H1 (cell line): ENCODE measurements around the gene PRSS21. TPM values are rescaled to one million over a fixed set of nuclear protein-coding genes. Genes with fewer than 3 reads are reported as not detected.

Source experiments
- CTCF ChIA-PET: fragments of 300-600 bp; sonication (Branson Sonifier 250); formaldehyde crosslinking; loops from one replicate; lab custom pipeline; 2021; ENCODE audit not compliant: partially characterized antibody; lab: Charles Lee
- POLR2A ChIA-PET: fragments of 300-600 bp; sonication (Branson Sonifier 250); formaldehyde crosslinking; loops from one replicate; lab custom pipeline; 2021; ENCODE audit warnings: inconsistent platforms; ENCODE audit not compliant: partially characterized antibody; lab: Charles Lee
- DNase-seq, 2 experiments: peaks; one replicate each; pipeline versions ENCODE4 v3.0.0 to v3.0.0-alpha.2; 2010 to 2022; ENCODE audit warnings: low spot score in 2 of 2, low read depth in 1 of 2, mixed read lengths in 1 of 2
- FAIRE-seq: peaks from 2 replicates; lab custom pipeline; 2011; peaks lifted over from hg19 to GRCh38; lab: Jason Lieb, UNC
- H2AFZ ChIP-seq: 2 replicates; pipeline ENCODE4 v1.8.1; 2012; ENCODE audit warnings: low read length, inconsistent platforms
- H2AK5ac ChIP-seq: 2 replicates; pipeline ENCODE4 v1.6.1; 2013; ENCODE audit warnings: low read depth, low read length
- H2BK120ac ChIP-seq: replicated peaks from 2 replicates; pipeline ENCODE3; 2013; ENCODE audit warnings: low read depth, low read length, inconsistent platforms
- H2BK12ac ChIP-seq: 2 replicates; pipeline ENCODE4 v1.6.1; 2013; ENCODE audit warnings: low read depth, low read length
- H2BK15ac ChIP-seq: 2 replicates; pipeline ENCODE4 v1.6.1; 2013; ENCODE audit warnings: low read length
- H2BK20ac ChIP-seq: 2 replicates; pipeline ENCODE4 v1.6.1; 2013; ENCODE audit warnings: low read length
- H2BK5ac ChIP-seq: 2 replicates; pipeline ENCODE4 v1.6.1; 2013; ENCODE audit warnings: low read depth, low read length
- H3K14ac ChIP-seq: 2 replicates; pipeline ENCODE4 v1.6.1; 2013; ENCODE audit warnings: inconsistent platforms; ENCODE audit not compliant: insufficient read length
- H3K18ac ChIP-seq: 2 replicates; pipeline ENCODE4 v1.6.1; 2013; ENCODE audit warnings: low read length; ENCODE audit errors: extremely low read depth
- H3K23ac ChIP-seq: 2 replicates; pipeline ENCODE4 v1.6.1; 2013; ENCODE audit warnings: inconsistent platforms; ENCODE audit not compliant: insufficient read length
- H3K23me2 ChIP-seq: 2 replicates; pipeline ENCODE4 v1.6.1; 2013; ENCODE audit warnings: low read depth, low read length
- H3K27ac ChIP-seq: 2 replicates; pipeline ENCODE4 v1.6.1; 2011; ENCODE audit warnings: low read depth, low read length, inconsistent platforms
- H3K27me3 ChIP-seq, 4 experiments: replicated peaks in 1 of 4; 1 replicate in 1 of 4; 2 replicates in 3 of 4; pipeline versions ENCODE4 v1.6.1 to v1.8.1; 2011 to 2013; ENCODE audit warnings: low read length in 3 of 4, mild to moderate bottlenecking in 3 of 4, inconsistent platforms in 2 of 4, mixed read lengths in 2 of 4, moderate library complexity in 1 of 4; ENCODE audit not compliant: control insufficient read depth in 3 of 4, insufficient read depth in 3 of 4; ENCODE audit errors: extremely low read depth in 1 of 4
- H3K36me3 ChIP-seq, 4 experiments: 2 replicates each; pipeline versions ENCODE4 v1.6.1 to v1.8.1; 2011 to 2013; ENCODE audit warnings: mild to moderate bottlenecking in 4 of 4, low read length in 3 of 4, moderate library complexity in 2 of 4, control low read depth in 1 of 4, inconsistent platforms in 1 of 4; ENCODE audit not compliant: insufficient read depth in 4 of 4, control insufficient read depth in 2 of 4
- H3K4ac ChIP-seq: replicated peaks from 2 replicates; pipeline ENCODE3; 2013; ENCODE audit warnings: low read length, low read depth, mixed read lengths, inconsistent platforms; ENCODE audit not compliant: insufficient read length
- H3K4me1 ChIP-seq, 4 experiments: replicated peaks in 1 of 4; 1 replicate in 1 of 4; 2 replicates in 3 of 4; pipeline versions ENCODE4 v1.6.1 to v1.8.1; 2011 to 2013; ENCODE audit warnings: low read length in 3 of 4, inconsistent platforms in 2 of 4, mixed read lengths in 1 of 4; ENCODE audit not compliant: insufficient read depth in 4 of 4, control insufficient read depth in 3 of 4
- H3K4me2 ChIP-seq, 2 experiments: 2 replicates each; pipeline versions ENCODE4 v1.6.1 to v1.8.1; 2011 to 2013; ENCODE audit warnings: low read depth in 2 of 2, low read length in 2 of 2, control low read depth in 1 of 2, inconsistent platforms in 1 of 2, mild to moderate bottlenecking in 1 of 2; ENCODE audit not compliant: insufficient read depth in 1 of 2
- H3K4me3 ChIP-seq, 4 experiments: fragments of 200-600, 300-600 bp in 1 of 4; sonication (generic), shearing (Covaris generic), sonication (Bioruptor Twin) in 1 of 4; 2 replicates each; pipeline versions ENCODE4 v1.5.1 to v1.8.1; 2011 to 2016; ENCODE audit warnings: low read length in 4 of 4, low read depth in 3 of 4, control low read depth in 2 of 4, inconsistent platforms in 2 of 4, mild to moderate bottlenecking in 2 of 4, mixed read lengths in 1 of 4, moderate library complexity in 1 of 4; ENCODE audit not compliant: insufficient read depth in 2 of 4; ENCODE audit errors: extremely low read depth in 1 of 4
- H3K56ac ChIP-seq: replicated peaks from 2 replicates; pipeline ENCODE3; 2013; ENCODE audit warnings: low read depth, mild to moderate bottlenecking, mixed read lengths, low read length, inconsistent platforms; ENCODE audit not compliant: insufficient read length
- H3K79me1 ChIP-seq: 2 replicates; pipeline ENCODE4 v1.6.1; 2013; ENCODE audit warnings: low read depth, low read length, control low read depth
- H3K79me2 ChIP-seq, 2 experiments: 2 replicates each; pipeline versions ENCODE4 v1.6.1 to v1.8.1; 2012 to 2013; ENCODE audit warnings: low read length in 2 of 2, mild to moderate bottlenecking in 2 of 2, inconsistent platforms in 1 of 2; ENCODE audit not compliant: insufficient read depth in 2 of 2, control insufficient read depth in 1 of 2
- H3K9ac ChIP-seq, 4 experiments: replicated peaks in 1 of 4; 1 replicate in 1 of 4; 2 replicates in 3 of 4; pipeline versions ENCODE4 v1.6.1 to v1.8.1; 2011 to 2013; ENCODE audit warnings: low read depth in 3 of 4, low read length in 3 of 4, control low read depth in 2 of 4, mild to moderate bottlenecking in 2 of 4, moderate library complexity in 2 of 4, inconsistent platforms in 1 of 4; ENCODE audit errors: extremely low read depth in 1 of 4
- H3K9me3 ChIP-seq, 2 experiments: 2 replicates each; pipeline versions ENCODE4 v1.6.1 to v1.8.1; 2012 to 2013; ENCODE audit warnings: mild to moderate bottlenecking in 2 of 2, moderate library complexity in 2 of 2, control low read depth in 1 of 2, inconsistent platforms in 1 of 2, low read depth in 1 of 2, low read length in 1 of 2, mixed read lengths in 1 of 2; ENCODE audit not compliant: insufficient read depth in 2 of 2
- H4K20me1 ChIP-seq, 2 experiments: replicated peaks in 1 of 2; 2 replicates each; pipeline versions ENCODE3 to v1.8.1; 2011 to 2013; ENCODE audit warnings: inconsistent platforms in 2 of 2, low read length in 2 of 2, mild to moderate bottlenecking in 1 of 2; ENCODE audit not compliant: insufficient read depth in 2 of 2, control insufficient read depth in 1 of 2
- H4K5ac ChIP-seq: 2 replicates; pipeline ENCODE4 v1.6.1; 2013; ENCODE audit warnings: low read length, low read depth, mixed read lengths, inconsistent platforms; ENCODE audit not compliant: insufficient read length
- H4K8ac ChIP-seq: 2 replicates; pipeline ENCODE4 v1.8.0; 2013; ENCODE audit warnings: mild to moderate bottlenecking, moderate library complexity, low read length, inconsistent platforms; ENCODE audit not compliant: insufficient read depth; ENCODE audit errors: extremely low read depth
- H4K91ac ChIP-seq: replicated peaks from 2 replicates; pipeline ENCODE3; 2013; ENCODE audit warnings: low read length, mixed read lengths, inconsistent platforms; ENCODE audit not compliant: insufficient read length
- E2F6 ChIP-seq: IDR thresholded peaks from 2 replicates; pipeline ENCODE4 v1.6.1; 2012; ENCODE audit warnings: inconsistent platforms
- GTF2F1 ChIP-seq: IDR thresholded peaks from 2 replicates; pipeline ENCODE4 v1.6.1; 2012; ENCODE audit warnings: low read depth, low read length, improper control_type of control experiment, borderline replicate concordance
- HDAC6 ChIP-seq: IDR thresholded peaks from one replicate; pipeline ENCODE4 v1.7.1; 2012; ENCODE audit warnings: low read depth, mild to moderate bottlenecking, inconsistent platforms, low read length, moderate library complexity
- KDM5A ChIP-seq: fragments of 200-600 bp; IDR thresholded peaks from 2 replicates; pipeline ENCODE4 v1.7.1; 2012; ENCODE audit warnings: mild to moderate bottlenecking, low read length, inconsistent platforms, mixed read lengths
- RAD21 ChIP-seq, 2 experiments: IDR thresholded peaks in 1 of 2; conservative IDR thresholded peaks in 1 of 2; 2 replicates each; pipeline ENCODE4 v1.6.1; 2011; ENCODE audit warnings: low read depth in 2 of 2, low read length in 2 of 2, improper control_type of control experiment in 1 of 2, inconsistent platforms in 1 of 2, mild to moderate bottlenecking in 1 of 2, moderate library complexity in 1 of 2
- SIN3A ChIP-seq, 2 experiments: IDR thresholded peaks in 1 of 2; conservative IDR thresholded peaks in 1 of 2; 2 replicates each; pipeline ENCODE4 v1.6.1; 2011 to 2012; ENCODE audit warnings: low read length in 2 of 2, improper control_type of control experiment in 1 of 2, low read depth in 1 of 2, mild to moderate bottlenecking in 1 of 2
- SIX5 ChIP-seq: IDR thresholded peaks from 2 replicates; pipeline ENCODE4 v1.6.1; 2011; ENCODE audit warnings: mild to moderate bottlenecking, low read depth, low read length
- SP2 ChIP-seq: IDR thresholded peaks from 2 replicates; pipeline ENCODE4 v1.6.1; 2012; ENCODE audit warnings: mild to moderate bottlenecking, low read length, inconsistent platforms
- SUZ12 ChIP-seq: fragments of 200-600 bp; sonication (generic); IDR thresholded peaks from 2 replicates; pipeline ENCODE4 v1.6.1; 2012; ENCODE audit warnings: mild to moderate bottlenecking, inconsistent platforms, low read length, moderate library complexity, mixed read lengths
- TEAD4 ChIP-seq: IDR thresholded peaks from 2 replicates; pipeline ENCODE4 v1.6.1; 2012; ENCODE audit warnings: low read depth, low read length, inconsistent platforms, mixed read lengths
- WGBS, 2 experiments: shearing (Covaris generic) in 1 of 2; methylation state at CpG; one replicate each; pipeline versions ENCODE4 v1.1.6 to v1.1.7; 2013 to 2015; ENCODE audit warnings: low lambda C conversion rate in 2 of 2, mixed read lengths in 2 of 2, inconsistent platforms in 1 of 2, low coverage in 1 of 2, missing lambda C conversion rate in 1 of 2; ENCODE audit not compliant: insufficient replicate concordance in 2 of 2, insufficient coverage in 1 of 2, insufficient read length in 1 of 2; ENCODE audit errors: extremely low coverage in 1 of 2, missing lambda C conversion rate in 1 of 2; 5-methylcytosine and 5-hydroxymethylcytosine counted together
- polyA plus RNA-seq, 7 experiments: library from polyadenylated mRNA; depleted of rRNA in 3 of 7; stranded (reverse) in 5 of 7; unstranded in 2 of 7; fragments of >200 nt in 5 of 7; fragments of 200-250 nt in 2 of 7; gene quantifications; 1 replicate in 5 of 7; 2 replicates in 1 of 7; 4 replicates in 1 of 7; pipeline versions ENCODE4 v1.2.1 to v1.2.3, GENCODE V29; 2011 to 2013; ENCODE audit warnings: missing spikeins in 2 of 7, mixed read lengths in 2 of 7
- total RNA-seq: library from RNA; stranded (reverse); fragmentation: NEBNext Ultra II Directional; extraction: Animal tissue kit (Norgen Biotek cat#: 25700); gene quantifications from 2 replicates; pipeline ENCODE4 v1.2.1, GENCODE V29; 2021

PRSS21 gene
- total and polyA plus RNA-seq, 2 of the 8 experiments (the other 6 are each of a cell fraction or from before 2014, with no cell fraction given) = 0.76 to 1.0 TPM

GRCh38 chr16:2839650-2840450 lies 22.8 kb downstream of the PRSS21 start:
- H3K18ac ChIP-seq = no peak overlapping the region
- H2AFZ ChIP-seq = no peak overlapping the region
- H2AK5ac ChIP-seq = no peak overlapping the region
- peak overlapping the region; percentile 81; the same call in 1 of the 2 replicates for H2BK15ac ChIP-seq
- no peak overlapping the region for H3K14ac ChIP-seq
- 0 out of 2 replicates have a peak overlapping the region, but pooled peaks have one; percentile 32 for H2BK20ac ChIP-seq
- no peak overlapping the region for H3K4ac ChIP-seq
- WGBS, 2 experiments = 79% methylated on average over 9 of the region's 15 CpGs; no CpG with 5 or more reads in 1 of the 2 experiments
- no peaks in the 10 kb centered on the region for H3K9me3 ChIP-seq
- no peak overlapping the region for H4K91ac ChIP-seq
- H3K36me3 ChIP-seq = no peaks in the 10 kb centered on the region
- no peaks in the 10 kb centered on the region for H3K79me2 ChIP-seq
- FAIRE-seq = no peak
- H3K9ac ChIP-seq = no peak overlapping the region
- peaks cover 0 to 2% of the 10 kb centered on the region in 2 experiments for H4K20me1 ChIP-seq
- H4K5ac ChIP-seq = no peak overlapping the region
- no peak overlapping the region for H3K4me2 ChIP-seq
- no peak overlapping the region for H2BK120ac ChIP-seq
- H3K23ac ChIP-seq = no peak overlapping the region
- H3K4me3 ChIP-seq = no peak overlapping the region
- CTCF ChIA-PET = interaction anchor here (0.5 to 3.9 kb wide), 39 partner anchors 8 to 1670 kb away, joined by 3 to 90 read pairs (median 7); partner anchors contain the start of genes FLYWCH1, FLYWCH2, PRSS22 and PRSS41
- no peak overlapping the region for H2BK5ac ChIP-seq
- H3K23me2 ChIP-seq = peaks cover 14% of the 10 kb centered on the region; the same call in 1 of the 2 replicates
- POLR2A ChIA-PET = interaction anchor here (1.0 to 2.2 kb wide), 6 partner anchors 15 to 124 kb away, joined by 3 to 6 read pairs (median 4); partner anchors contain the start of genes ELOB and KREMEN2
- no peak overlapping the region for H3K56ac ChIP-seq
- peaks cover 0 to 11% (median 3%) of the 10 kb centered on the region in 4 experiments; a peak in 5 of 7 replicates for H3K4me1 ChIP-seq
- peaks cover 0 to 5% (median 2%) of the 10 kb centered on the region in 4 experiments; a peak in 4 of 7 replicates for H3K27me3 ChIP-seq
- no peak overlapping the region; the same call in 1 of the 2 replicates for H4K8ac ChIP-seq
- H3K79me1 ChIP-seq = no peaks in the 10 kb centered on the region
- no peak for DNase-seq
- H3K27ac ChIP-seq = no peak overlapping the region
- peak overlapping the region; percentile 75; the same call in 1 of the 2 replicates for H2BK12ac ChIP-seq
- TF ChIP-seq RAD21 (IDR thresholded peaks at IDR 0.05 in 1 of 2, conservative IDR thresholded peaks at IDR 0.05 in 1 of 2; ENCODE audit: low read depth in 2 of 2, low read length in 2 of 2) (no peak), SIX5 (no peak), TEAD4 (no peak), SIN3A (conservative IDR thresholded peaks at IDR 0.05 in 1 of 2, IDR thresholded peaks at IDR 0.05 in 1 of 2; ENCODE audit: low read depth in 1 of 2, low read length in 2 of 2) (no peak), GTF2F1 (no peak), SUZ12 (no peak), SP2 (no peak), E2F6 (no peak), HDAC6 (no peak), KDM5A (no peak)
